PC-9 (cell line): Measurements from ENCODE around the gene LIN37. TPM values are rescaled to one million over a fixed set of nuclear protein-coding genes. Genes with fewer than 3 reads are reported as not detected.

Experiments used
- BruUV-seq: library from RNA; stranded (reverse); fragments of 400-500 nt; replicated peaks from 2 replicates; lab custom pipeline; 2021; lab: Mats Ljungman, UMichigan
- CTCF ChIA-PET: fragments of 300-600 bp; sonication (Branson Sonifier 250); formaldehyde crosslinking; loops from one replicate; lab custom pipeline; 2022; ENCODE audit warnings: antibody characterized with exemption; lab: Charles Lee
- POLR2A ChIA-PET: fragments of 300-600 bp; sonication (Branson Sonifier 250); formaldehyde crosslinking; loops from one replicate; lab custom pipeline; 2022; ENCODE audit warnings: antibody characterized with exemption; ENCODE audit not compliant: unreplicated experiment; lab: Charles Lee
- DNase-seq, 2 experiments: peaks; one replicate each; pipeline versions ENCODE4 v3.0.0 to v3.0.0-alpha.2; 2015 to 2022; ENCODE audit warnings: mixed read lengths in 1 of 2
- H2AFZ ChIP-seq: fragments of 200-600 bp; sonication (generic); 2 replicates; pipeline ENCODE4 v1.8.1; 2017; ENCODE audit warnings: antibody characterized with exemption
- H3F3A ChIP-seq: fragments of 200-600 bp; sonication (generic); 2 replicates; pipeline ENCODE4 v1.8.1; 2017; ENCODE audit warnings: antibody characterized with exemption, mild to moderate bottlenecking, low read depth; ENCODE audit not compliant: insufficient read depth
- H3K27ac ChIP-seq: fragments of 200-600 bp; sonication (generic); 2 replicates; pipeline ENCODE4 v1.6.1; 2016; ENCODE audit warnings: mixed run types
- H3K27me3 ChIP-seq: fragments of 200-600 bp; sonication (generic); 2 replicates; pipeline ENCODE4 v1.6.1; 2016; ENCODE audit warnings: low read depth, mixed run types; ENCODE audit not compliant: insufficient read depth
- H3K36me3 ChIP-seq: fragments of 200-600 bp; sonication (generic); 2 replicates; pipeline ENCODE4 v1.6.1; 2016; ENCODE audit warnings: low read depth, mixed run types
- H3K4me1 ChIP-seq: fragments of 200-600 bp; sonication (generic); replicated peaks from 2 replicates; pipeline ENCODE4 v1.6.1; 2016; ENCODE audit warnings: mixed run types; ENCODE audit not compliant: insufficient read depth
- H3K4me2 ChIP-seq: fragments of 200-600 bp; sonication (generic); 2 replicates; pipeline ENCODE4 v1.6.1; 2017; ENCODE audit warnings: mixed run types
- H3K4me3 ChIP-seq: fragments of 200-600 bp; sonication (generic); 2 replicates; pipeline ENCODE4 v1.6.1; 2016; ENCODE audit warnings: mixed run types
- H3K79me2 ChIP-seq: fragments of 200-600 bp; sonication (generic); 2 replicates; pipeline ENCODE4 v1.6.1; 2017; ENCODE audit warnings: low read depth, mixed run types
- H3K9me2 ChIP-seq: fragments of 200-600 bp; sonication (generic); 2 replicates; pipeline ENCODE4 v1.8.1; 2017; ENCODE audit warnings: mild to moderate bottlenecking; ENCODE audit not compliant: insufficient read depth
- H3K9me3 ChIP-seq: fragments of 200-600 bp; sonication (generic); 2 replicates; pipeline ENCODE4 v1.8.1; 2016; ENCODE audit warnings: low read depth; ENCODE audit not compliant: insufficient read depth
- H4K20me1 ChIP-seq: fragments of 200-600 bp; sonication (generic); 2 replicates; pipeline ENCODE4 v1.8.1; 2017; ENCODE audit not compliant: insufficient read depth
- EZH2 ChIP-seq: fragments of 200-600 bp; sonication (generic); IDR thresholded peaks from 2 replicates; pipeline ENCODE4 v1.8.0; 2017; ENCODE audit warnings: antibody characterized with exemption, low read depth
- intact Hi-C: fragments of 100-400 bp; cut with micrococcal nuclease; formaldehyde crosslinking; loops from one replicate; pipeline ENCODE4 v1.10.0; 2022; ENCODE audit not compliant: unreplicated experiment
- total RNA-seq: library from RNA; stranded (reverse); gene quantifications from 2 replicates; pipeline ENCODE4 v1.2.3, GENCODE V29; 2021
- TF ChIP-seq, protein P1 (sequence below): fragments of 200-600 bp; sonication (generic); conservative IDR thresholded peaks from 2 replicates; pipeline ENCODE4 v1.6.1; 2017; ENCODE audit warnings: mixed run types, antibody characterized with exemption, mild to moderate bottlenecking, moderate library complexity

LIN37 gene
- total RNA-seq, 1 experiment from 2014 or later = 17.0 TPM

DNA sequence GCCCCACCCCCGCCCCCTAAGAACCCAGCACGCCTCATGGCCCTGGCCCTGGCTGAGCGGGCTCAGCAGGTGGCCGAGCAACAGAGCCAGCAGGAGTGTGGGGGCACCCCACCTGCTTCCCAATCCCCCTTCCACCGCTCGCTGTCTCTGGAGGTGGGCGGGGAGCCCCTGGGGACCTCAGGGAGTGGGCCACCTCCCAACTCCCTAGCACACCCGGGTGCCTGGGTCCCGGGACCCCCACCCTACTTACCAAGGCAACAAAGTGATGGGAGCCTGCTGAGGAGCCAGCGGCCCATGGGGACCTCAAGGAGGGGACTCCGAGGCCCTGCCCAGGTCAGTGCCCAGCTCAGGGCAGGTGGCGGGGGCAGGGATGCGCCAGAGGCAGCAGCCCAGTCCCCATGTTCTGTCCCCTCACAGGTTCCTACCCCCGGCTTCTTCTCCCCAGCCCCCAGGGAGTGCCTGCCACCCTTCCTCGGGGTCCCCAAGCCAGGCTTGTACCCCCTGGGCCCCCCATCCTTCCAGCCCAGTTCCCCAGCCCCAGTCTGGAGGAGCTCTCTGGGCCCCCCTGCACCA lies 38.9 kb downstream of the LIN37 start:
- Histone ChIP-seq H3K9me3 (no peaks in the 10 kb centered on the region), H3K79me2 (no peaks in the 10 kb centered on the region), H3F3A (0 out of 2 replicates have a peak, but pooled peaks cover 4% of the 10 kb centered on the region), H3K4me1 (no peaks in the 10 kb centered on the region), H3K27ac (no peak overlapping the region), H3K36me3 (no peaks in the 10 kb centered on the region), H3K9me2 (no peaks in the 10 kb centered on the region), H3K27me3 (peaks cover 15% of the 10 kb centered on the region), H4K20me1 (no peaks in the 10 kb centered on the region), H3K4me2 (no peak overlapping the region), H2AFZ (no peak overlapping the region), H3K4me3 (no peak overlapping the region)
- DNase-seq = no peak
- TF ChIP-seq EZH2 = no peak
- TF ChIP-seq, protein P1, sequence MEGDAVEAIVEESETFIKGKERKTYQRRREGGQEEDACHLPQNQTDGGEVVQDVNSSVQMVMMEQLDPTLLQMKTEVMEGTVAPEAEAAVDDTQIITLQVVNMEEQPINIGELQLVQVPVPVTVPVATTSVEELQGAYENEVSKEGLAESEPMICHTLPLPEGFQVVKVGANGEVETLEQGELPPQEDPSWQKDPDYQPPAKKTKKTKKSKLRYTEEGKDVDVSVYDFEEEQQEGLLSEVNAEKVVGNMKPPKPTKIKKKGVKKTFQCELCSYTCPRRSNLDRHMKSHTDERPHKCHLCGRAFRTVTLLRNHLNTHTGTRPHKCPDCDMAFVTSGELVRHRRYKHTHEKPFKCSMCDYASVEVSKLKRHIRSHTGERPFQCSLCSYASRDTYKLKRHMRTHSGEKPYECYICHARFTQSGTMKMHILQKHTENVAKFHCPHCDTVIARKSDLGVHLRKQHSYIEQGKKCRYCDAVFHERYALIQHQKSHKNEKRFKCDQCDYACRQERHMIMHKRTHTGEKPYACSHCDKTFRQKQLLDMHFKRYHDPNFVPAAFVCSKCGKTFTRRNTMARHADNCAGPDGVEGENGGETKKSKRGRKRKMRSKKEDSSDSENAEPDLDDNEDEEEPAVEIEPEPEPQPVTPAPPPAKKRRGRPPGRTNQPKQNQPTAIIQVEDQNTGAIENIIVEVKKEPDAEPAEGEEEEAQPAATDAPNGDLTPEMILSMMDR = no peak
- intact Hi-C loops = no loop called here
- no TSS peak for BruUV-seq
- CTCF ChIA-PET = no interaction called here
- POLR2A ChIA-PET = no interaction called here

DNA sequence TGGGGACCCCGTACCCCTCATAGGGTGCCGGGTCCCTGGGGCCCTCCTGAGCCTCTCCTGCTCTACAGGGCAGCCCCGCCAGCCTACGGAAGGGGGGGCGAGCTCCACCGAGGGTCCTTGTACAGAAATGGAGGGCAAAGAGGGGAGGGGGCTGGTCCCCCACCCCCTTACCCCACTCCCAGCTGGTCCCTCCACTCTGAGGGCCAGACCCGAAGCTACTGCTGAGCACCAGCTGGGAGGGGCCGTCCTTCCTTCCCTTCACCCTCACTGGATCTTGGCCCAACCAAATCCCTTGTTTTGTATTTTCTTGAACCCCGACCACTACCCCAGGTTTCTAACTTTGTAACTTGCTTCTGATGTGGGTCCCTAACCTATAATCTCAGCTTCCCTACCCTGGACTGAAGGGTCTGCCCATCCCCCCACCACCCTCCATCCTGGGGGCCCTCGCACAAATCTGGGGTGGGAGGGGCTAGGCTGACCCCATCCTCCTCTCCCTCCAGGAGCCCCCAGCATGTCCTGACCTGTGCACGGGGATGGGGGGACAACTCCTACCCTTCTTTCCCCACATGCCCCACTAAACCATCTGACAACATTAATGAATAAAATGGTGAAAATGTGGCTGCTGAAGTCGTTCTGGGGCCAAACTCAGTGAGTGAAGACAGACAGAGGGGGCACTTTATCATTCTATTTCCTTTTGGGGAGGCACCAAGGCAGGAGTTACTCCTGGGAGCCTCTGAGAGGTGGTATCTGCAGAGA lies 40.0 kb downstream of the LIN37 start:
- H2AFZ ChIP-seq = no peak overlapping the region
- H3K4me2 ChIP-seq = no peak overlapping the region
- H3K4me1 ChIP-seq = no peaks in the 10 kb centered on the region
- no peaks in the 10 kb centered on the region for H3K9me3 ChIP-seq
- no peak overlapping the region for H3K4me3 ChIP-seq
- no peaks in the 10 kb centered on the region for H3F3A ChIP-seq
- H3K79me2 ChIP-seq = no peaks in the 10 kb centered on the region
- H4K20me1 ChIP-seq = no peaks in the 10 kb centered on the region
- ChIA-PET CTCF (no interaction called here), POLR2A (interaction anchor here (0.6 kb wide), 1 partner anchor 534 kb away, joined by 6 read pairs; no protein-coding TSS in a partner anchor)
- DNase-seq = no peak
- intact Hi-C loops = no loop called here
- no peaks in the 10 kb centered on the region for H3K9me2 ChIP-seq
- H3K36me3 ChIP-seq = no peaks in the 10 kb centered on the region
- no TSS peak for BruUV-seq
- H3K27me3 ChIP-seq = peaks cover 15% of the 10 kb centered on the region
- TF ChIP-seq, protein P1 = no peak
- no peak for TF ChIP-seq EZH2
- no peak overlapping the region for H3K27ac ChIP-seq

DNA sequence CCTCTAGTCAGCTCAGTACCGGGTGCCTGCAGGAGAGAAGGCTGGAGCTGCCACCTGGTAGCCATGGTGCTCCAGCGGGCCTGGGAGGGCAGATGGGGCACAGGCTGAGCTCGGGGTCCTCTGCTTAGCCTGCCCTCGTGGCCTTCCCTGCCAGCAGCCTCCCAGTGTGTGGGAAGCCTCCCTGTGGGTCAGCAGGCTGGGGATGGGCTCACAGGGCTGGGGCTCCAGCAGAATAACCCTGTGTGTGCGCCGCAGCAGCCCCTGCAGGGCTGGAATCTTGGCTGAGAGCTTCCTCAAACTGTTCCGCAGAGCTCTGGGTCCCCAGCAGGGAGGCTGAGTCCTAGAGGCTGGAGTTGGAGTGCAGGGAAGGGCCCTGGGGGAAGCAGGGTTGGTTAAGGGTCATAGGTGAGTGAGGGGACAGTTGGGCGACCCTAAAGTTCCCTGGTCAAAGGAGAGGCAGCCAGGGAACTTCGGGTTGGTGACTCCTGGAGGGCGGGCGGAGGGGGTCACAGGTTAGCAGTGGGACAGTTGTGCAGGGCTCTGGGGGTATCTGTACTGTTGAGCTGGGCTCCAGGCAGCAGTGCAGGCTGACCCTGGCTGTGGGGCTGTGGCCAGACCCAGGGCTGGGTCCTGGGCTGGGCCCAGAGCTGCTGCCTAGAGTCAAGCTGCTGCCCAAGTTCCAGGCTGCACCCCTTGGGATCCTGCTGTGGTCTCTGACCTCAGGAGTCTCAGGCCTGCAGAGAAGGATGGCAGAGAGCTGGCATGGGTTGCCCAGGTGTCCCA lies 41.0 kb downstream of the LIN37 start:
- intact Hi-C loops = no loop called here
- ChIA-PET POLR2A (no interaction called here), CTCF (interaction anchor here (0.6 kb wide), 1 partner anchor 142 kb away, joined by 3 read pairs; no protein-coding TSS in a partner anchor)
- no peak for DNase-seq
- H3K27ac ChIP-seq = no peak overlapping the region
- H3K4me1 ChIP-seq = no peaks in the 10 kb centered on the region
- H2AFZ ChIP-seq = no peak overlapping the region
- H3K9me3 ChIP-seq = no peaks in the 10 kb centered on the region
- no peak overlapping the region for H3K4me2 ChIP-seq
- H3K27me3 ChIP-seq = peaks cover 15% of the 10 kb centered on the region
- no peaks in the 10 kb centered on the region for H3K79me2 ChIP-seq
- H3K4me3 ChIP-seq = no peak overlapping the region
- no peaks in the 10 kb centered on the region for H3F3A ChIP-seq
- no peaks in the 10 kb centered on the region for H4K20me1 ChIP-seq
- no peaks in the 10 kb centered on the region for H3K36me3 ChIP-seq
- BruUV-seq = no TSS peak
- no peaks in the 10 kb centered on the region for H3K9me2 ChIP-seq
- TF ChIP-seq, protein P1 = no peak
- TF ChIP-seq EZH2 = no peak
